ENCODE data around the gene PIGN.

PIGN gene

DNA sequence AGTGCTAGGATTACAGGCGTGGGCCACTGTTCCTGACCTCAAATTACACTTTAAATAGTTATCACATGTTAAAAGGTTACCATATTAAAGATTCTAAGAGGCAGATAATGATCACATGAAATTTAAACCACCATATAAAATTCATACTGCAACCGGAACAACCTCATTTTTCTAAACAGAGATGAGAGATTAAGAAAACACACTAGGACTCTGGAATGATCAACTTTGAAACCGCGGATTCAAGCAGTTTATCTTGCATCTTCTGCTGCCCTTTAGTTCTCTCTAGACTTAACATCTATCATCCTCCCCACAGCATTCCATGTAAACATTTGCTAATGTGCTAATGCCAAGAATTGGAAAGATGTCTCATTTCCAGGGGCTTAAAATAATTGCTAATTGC, 115.8 kb downstream of the PIGN start:
- Histone ChIP-seq H3K27ac (ENCODE audit: insufficient read depth, low read length, poor library complexity, severe bottlenecking) (no peak overlapping the region), H3K36me3 (ENCODE audit: control insufficient read depth, insufficient read depth, low read length) (peaks cover 4% of the 10 kb centered on the region), H3K4me1 (ENCODE audit: control insufficient read depth, insufficient read depth, low read length, poor library complexity, severe bottlenecking) (no peaks in the 10 kb centered on the region), H3K4me3 (ENCODE audit: insufficient read depth, low read depth, low read length, poor library complexity, severe bottlenecking) (no peak overlapping the region), H3K9me3 (ENCODE audit: control insufficient read depth, low read length) (no peaks in the 10 kb centered on the region), H3K27me3 (replicated peaks; ENCODE audit: control insufficient read depth, insufficient read depth, low read length, poor library complexity, severe bottlenecking) (no peaks in the 10 kb centered on the region)
- DNase-seq: no peak

DNA sequence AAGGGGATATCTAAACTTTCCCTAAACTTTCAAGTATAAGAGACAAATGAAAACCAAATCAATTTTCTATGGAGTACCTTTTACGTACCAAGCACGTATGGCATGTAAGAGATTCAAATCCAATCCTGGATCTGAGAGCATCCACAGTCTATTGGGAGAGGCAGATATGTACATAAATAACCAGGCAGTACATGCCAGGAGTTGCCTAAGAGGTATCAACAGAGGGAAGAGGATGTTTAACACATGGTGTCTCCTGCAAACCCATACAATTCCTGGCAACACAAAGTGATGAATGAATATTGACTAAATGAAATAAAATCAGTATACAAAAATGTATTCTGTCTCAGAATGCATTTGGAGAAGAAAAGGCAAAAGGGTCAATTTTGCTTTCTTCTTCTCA, 116.6 kb downstream of the PIGN start:
- Histone ChIP-seq H3K27me3 (replicated peaks; ENCODE audit: control insufficient read depth, insufficient read depth, low read length, poor library complexity, severe bottlenecking) (no peaks in the 10 kb centered on the region), H3K4me1 (ENCODE audit: control insufficient read depth, insufficient read depth, low read length, poor library complexity, severe bottlenecking) (no peaks in the 10 kb centered on the region), H3K4me3 (ENCODE audit: insufficient read depth, low read depth, low read length, poor library complexity, severe bottlenecking) (no peak overlapping the region), H3K9me3 (ENCODE audit: control insufficient read depth, low read length) (no peaks in the 10 kb centered on the region), H3K36me3 (ENCODE audit: control insufficient read depth, insufficient read depth, low read length) (peaks cover 4% of the 10 kb centered on the region), H3K27ac (ENCODE audit: insufficient read depth, low read length, poor library complexity, severe bottlenecking) (no peak overlapping the region)
- DNase-seq: no peak

DNA sequence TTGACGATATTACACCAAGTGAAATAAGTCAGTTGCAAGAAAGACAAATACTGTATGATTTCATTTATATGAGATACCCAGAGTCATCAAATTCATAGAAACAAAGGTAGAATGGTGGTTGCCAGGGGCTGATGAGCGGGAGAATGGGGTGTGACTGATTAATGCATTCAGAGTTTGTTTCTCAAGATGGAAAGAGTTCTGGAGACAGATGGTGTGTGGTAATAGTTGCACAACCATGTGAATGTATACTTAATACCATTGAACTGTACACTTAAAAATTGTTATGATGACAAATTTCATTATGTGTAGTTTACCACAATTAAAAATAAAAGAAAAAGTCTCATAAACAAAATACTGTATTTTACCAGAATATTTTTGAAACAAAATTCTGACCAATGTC, 117.3 kb downstream of the PIGN start:
- H3K36me3 ChIP-seq (ENCODE audit: control insufficient read depth, insufficient read depth, low read length): peaks cover 4% of the 10 kb centered on the region
- no peaks in the 10 kb centered on the region for H3K4me1 ChIP-seq (ENCODE audit: control insufficient read depth, insufficient read depth, low read length, poor library complexity, severe bottlenecking)
- H3K27me3 ChIP-seq (replicated peaks; ENCODE audit: control insufficient read depth, insufficient read depth, low read length, poor library complexity, severe bottlenecking): no peaks in the 10 kb centered on the region
- no peak for DNase-seq
- H3K9me3 ChIP-seq (ENCODE audit: control insufficient read depth, low read length): no peaks in the 10 kb centered on the region
- H3K4me3 ChIP-seq (ENCODE audit: insufficient read depth, low read depth, low read length, poor library complexity, severe bottlenecking): no peak overlapping the region
- H3K27ac ChIP-seq (ENCODE audit: insufficient read depth, low read length, poor library complexity, severe bottlenecking): no peak overlapping the region

DNA sequence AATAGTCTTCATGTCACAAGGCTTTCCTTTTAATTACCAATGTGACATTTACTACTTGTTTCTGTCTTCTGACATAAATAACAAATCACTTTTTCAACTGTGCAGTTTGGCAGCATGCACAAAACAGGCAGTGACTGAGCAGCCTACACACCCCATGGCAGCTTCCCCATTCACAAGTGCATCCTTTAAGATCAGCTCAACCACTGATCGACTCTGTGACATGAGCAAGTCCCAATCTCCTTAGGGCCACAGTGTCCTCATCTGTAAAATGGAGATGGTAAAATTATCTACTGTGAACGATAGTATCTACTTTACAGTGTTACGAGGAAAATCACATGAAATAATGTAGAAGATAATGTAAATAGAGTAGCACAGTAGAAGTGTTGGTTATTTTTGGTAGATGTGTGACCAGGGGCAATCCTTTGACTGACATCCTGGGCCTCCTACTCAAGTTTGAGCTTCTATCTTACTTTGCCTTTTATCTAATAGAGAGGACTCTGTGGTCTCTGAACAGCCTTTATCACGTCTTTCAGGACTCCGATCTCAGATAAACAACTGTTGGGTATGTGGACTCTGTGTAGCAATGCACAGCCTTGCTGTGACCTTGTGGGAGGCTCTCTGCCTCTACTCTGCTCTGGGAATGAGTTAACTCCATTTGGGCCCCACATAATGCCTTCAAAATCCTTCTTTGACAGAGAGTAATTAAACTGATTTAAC, 120.6 kb downstream of the PIGN start:
- H3K36me3 ChIP-seq (ENCODE audit: control insufficient read depth, insufficient read depth, low read length): peaks cover 1% of the 10 kb centered on the region
- no peak overlapping the region for H3K4me3 ChIP-seq (ENCODE audit: insufficient read depth, low read depth, low read length, poor library complexity, severe bottlenecking)
- H3K4me1 ChIP-seq (ENCODE audit: control insufficient read depth, insufficient read depth, low read length, poor library complexity, severe bottlenecking): no peaks in the 10 kb centered on the region
- DNase-seq: no peak
- H3K27me3 ChIP-seq (replicated peaks; ENCODE audit: control insufficient read depth, insufficient read depth, low read length, poor library complexity, severe bottlenecking): no peaks in the 10 kb centered on the region
- H3K27ac ChIP-seq (ENCODE audit: insufficient read depth, low read length, poor library complexity, severe bottlenecking): no peak overlapping the region
- H3K9me3 ChIP-seq (ENCODE audit: control insufficient read depth, low read length): no peaks in the 10 kb centered on the region

DNA sequence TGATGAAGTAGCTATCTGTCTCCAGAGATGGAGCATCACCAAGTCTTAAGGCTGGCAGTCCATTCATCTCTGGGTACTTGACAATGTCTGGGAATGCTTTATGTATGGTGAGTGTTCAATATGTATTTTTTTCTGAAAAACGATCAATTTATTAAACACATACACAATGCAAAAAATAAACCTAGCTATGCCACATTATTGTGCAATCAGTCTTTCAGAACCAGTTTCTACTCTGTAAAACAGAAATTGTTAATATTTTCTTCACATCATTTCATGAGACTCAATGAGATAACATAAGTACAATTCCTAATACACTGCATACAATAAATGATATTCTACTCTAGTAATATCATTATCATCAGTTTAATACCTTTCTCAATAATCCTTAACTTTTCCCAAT, 122.5 kb downstream of the PIGN start:
- no peak overlapping the region for H3K4me3 ChIP-seq (ENCODE audit: insufficient read depth, low read depth, low read length, poor library complexity, severe bottlenecking)
- H3K4me1 ChIP-seq (ENCODE audit: control insufficient read depth, insufficient read depth, low read length, poor library complexity, severe bottlenecking): no peaks in the 10 kb centered on the region
- no peak for DNase-seq
- no peaks in the 10 kb centered on the region for H3K9me3 ChIP-seq (ENCODE audit: control insufficient read depth, low read length)
- H3K36me3 ChIP-seq (ENCODE audit: control insufficient read depth, insufficient read depth, low read length): no peaks in the 10 kb centered on the region
- H3K27ac ChIP-seq (ENCODE audit: insufficient read depth, low read length, poor library complexity, severe bottlenecking): no peak overlapping the region
- H3K27me3 ChIP-seq (replicated peaks; ENCODE audit: control insufficient read depth, insufficient read depth, low read length, poor library complexity, severe bottlenecking): no peaks in the 10 kb centered on the region

DNA sequence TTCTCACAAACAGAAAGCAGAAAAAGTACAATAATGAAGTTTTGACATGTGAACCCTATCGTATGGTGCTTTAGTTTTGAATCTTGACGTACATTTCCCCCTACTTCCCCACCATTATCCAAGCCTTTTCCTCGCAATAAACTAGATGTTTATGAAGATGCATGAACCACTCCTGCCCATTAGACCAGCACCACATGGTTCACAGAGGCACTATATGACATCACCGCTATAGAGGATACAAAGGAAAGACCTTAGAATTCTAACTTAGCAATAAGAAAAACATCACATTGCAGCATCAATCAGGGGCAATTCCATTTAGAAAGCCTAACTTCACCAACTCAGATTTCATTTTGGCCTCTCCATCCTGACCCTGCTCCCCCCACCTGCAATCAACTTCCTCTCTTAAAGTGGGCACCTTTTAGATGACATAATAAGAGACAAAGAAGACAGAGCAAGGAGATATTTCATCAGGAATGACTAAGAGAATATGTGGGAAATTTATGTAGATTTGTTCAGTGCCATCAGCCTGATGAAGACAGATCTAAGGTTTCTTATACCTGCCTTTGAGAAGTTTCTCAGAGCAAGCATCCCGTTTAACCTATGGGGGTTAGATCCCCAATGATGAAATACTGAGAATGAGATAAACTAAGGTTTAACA, 124.9 kb downstream of the PIGN start:
- H3K27ac ChIP-seq (ENCODE audit: insufficient read depth, low read length, poor library complexity, severe bottlenecking): no peak overlapping the region

DNA sequence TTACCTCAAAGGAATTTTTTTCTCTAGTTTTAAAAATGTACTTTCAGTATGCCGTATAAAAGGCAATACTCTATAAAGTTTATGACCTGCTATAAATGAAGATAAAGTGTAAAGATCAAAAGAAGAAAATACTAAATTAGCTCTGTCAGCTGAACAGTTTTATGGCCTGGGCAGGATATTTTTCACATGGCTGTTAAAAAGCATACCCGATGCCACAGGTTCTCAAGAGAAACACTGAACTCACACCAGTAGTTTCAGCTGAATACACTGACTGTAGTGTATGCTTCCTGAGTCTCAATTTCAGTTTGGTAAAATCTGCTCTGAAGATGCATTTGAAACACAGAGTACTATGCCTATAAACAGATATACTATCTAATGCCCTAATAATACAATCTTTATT, 126.0 kb downstream of the PIGN start:
- Histone ChIP-seq H3K27ac (ENCODE audit: insufficient read depth, low read length, poor library complexity, severe bottlenecking) (no peak overlapping the region), H3K4me3 (ENCODE audit: insufficient read depth, low read depth, low read length, poor library complexity, severe bottlenecking) (no peak overlapping the region)

More for the DNA sequence above, 124.9 kb downstream of the PIGN start:
- DNase-seq: no peak
- Histone ChIP-seq H3K36me3 (ENCODE audit: control insufficient read depth, insufficient read depth, low read length) (no peaks in the 10 kb centered on the region), H3K9me3 (ENCODE audit: control insufficient read depth, low read length) (no peaks in the 10 kb centered on the region), H3K4me3 (ENCODE audit: insufficient read depth, low read depth, low read length, poor library complexity, severe bottlenecking) (no peak overlapping the region), H3K27me3 (replicated peaks; ENCODE audit: control insufficient read depth, insufficient read depth, low read length, poor library complexity, severe bottlenecking) (no peaks in the 10 kb centered on the region), H3K4me1 (ENCODE audit: control insufficient read depth, insufficient read depth, low read length, poor library complexity, severe bottlenecking) (no peaks in the 10 kb centered on the region)

DNA sequence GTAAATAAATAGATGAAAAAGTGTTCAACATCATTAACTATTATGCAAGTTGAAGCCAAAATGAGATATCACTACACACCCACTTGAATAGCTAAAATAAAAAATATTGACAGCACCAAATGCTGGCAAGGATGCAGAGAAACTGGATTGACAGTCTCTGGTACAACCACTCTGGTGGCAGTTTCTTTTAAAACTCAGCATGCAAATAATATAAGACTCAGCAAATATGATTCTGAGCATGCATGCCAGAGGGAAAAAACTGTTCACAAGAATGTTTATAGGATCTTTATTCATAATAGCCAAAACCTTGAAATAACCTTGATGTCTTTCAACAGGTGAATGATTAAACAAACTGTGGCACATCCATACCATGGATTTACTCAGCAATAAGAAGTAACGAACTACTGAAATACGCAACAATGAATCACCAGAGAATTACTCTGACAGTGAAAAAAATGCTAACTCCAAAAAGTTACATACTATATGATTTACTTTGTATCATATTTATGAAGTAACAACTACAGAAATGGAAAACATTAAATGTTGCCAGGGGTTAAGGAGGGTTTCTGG, 131.8 kb downstream of the PIGN start:
- Histone ChIP-seq H3K27me3 (replicated peaks; ENCODE audit: control insufficient read depth, insufficient read depth, low read length, poor library complexity, severe bottlenecking) (no peaks in the 10 kb centered on the region), H3K27ac (ENCODE audit: insufficient read depth, low read length, poor library complexity, severe bottlenecking) (no peak overlapping the region), H3K36me3 (ENCODE audit: control insufficient read depth, insufficient read depth, low read length) (no peaks in the 10 kb centered on the region), H3K4me1 (ENCODE audit: control insufficient read depth, insufficient read depth, low read length, poor library complexity, severe bottlenecking) (no peaks in the 10 kb centered on the region), H3K9me3 (ENCODE audit: control insufficient read depth, low read length) (no peaks in the 10 kb centered on the region), H3K4me3 (ENCODE audit: insufficient read depth, low read depth, low read length, poor library complexity, severe bottlenecking) (no peak overlapping the region)
- DNase-seq: no peak

More for the DNA sequence above, 126.0 kb downstream of the PIGN start:
- Histone ChIP-seq H3K36me3 (ENCODE audit: control insufficient read depth, insufficient read depth, low read length) (no peaks in the 10 kb centered on the region), H3K27me3 (replicated peaks; ENCODE audit: control insufficient read depth, insufficient read depth, low read length, poor library complexity, severe bottlenecking) (no peaks in the 10 kb centered on the region), H3K9me3 (ENCODE audit: control insufficient read depth, low read length) (no peaks in the 10 kb centered on the region), H3K4me1 (ENCODE audit: control insufficient read depth, insufficient read depth, low read length, poor library complexity, severe bottlenecking) (no peaks in the 10 kb centered on the region)
- no peak for DNase-seq

DNA sequence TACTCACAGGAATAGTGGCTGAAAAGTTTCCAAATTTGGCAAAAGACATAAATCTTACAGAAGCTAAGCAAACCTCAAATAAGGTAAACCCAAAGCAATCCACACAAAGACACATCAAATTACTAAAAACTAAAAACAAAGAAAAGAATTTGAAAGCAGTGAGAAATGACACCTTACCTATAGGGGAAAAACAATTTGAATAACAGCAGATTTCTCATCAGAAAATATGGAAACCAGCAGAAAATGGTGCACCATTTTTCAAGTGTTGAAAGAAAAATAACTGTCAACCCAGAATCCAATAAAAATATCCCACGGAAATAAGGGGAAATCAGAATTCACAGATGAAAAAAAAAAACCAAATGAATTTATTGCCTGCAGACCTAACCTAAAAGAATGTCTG, 138.6 kb downstream of the PIGN start:
- Histone ChIP-seq H3K4me1 (ENCODE audit: control insufficient read depth, insufficient read depth, low read length, poor library complexity, severe bottlenecking) (no peaks in the 10 kb centered on the region), H3K36me3 (ENCODE audit: control insufficient read depth, insufficient read depth, low read length) (peaks cover 5% of the 10 kb centered on the region), H3K27ac (ENCODE audit: insufficient read depth, low read length, poor library complexity, severe bottlenecking) (no peak overlapping the region), H3K4me3 (ENCODE audit: insufficient read depth, low read depth, low read length, poor library complexity, severe bottlenecking) (no peak overlapping the region), H3K9me3 (ENCODE audit: control insufficient read depth, low read length) (no peaks in the 10 kb centered on the region), H3K27me3 (replicated peaks; ENCODE audit: control insufficient read depth, insufficient read depth, low read length, poor library complexity, severe bottlenecking) (no peaks in the 10 kb centered on the region)
- DNase-seq: no peak

DNA sequence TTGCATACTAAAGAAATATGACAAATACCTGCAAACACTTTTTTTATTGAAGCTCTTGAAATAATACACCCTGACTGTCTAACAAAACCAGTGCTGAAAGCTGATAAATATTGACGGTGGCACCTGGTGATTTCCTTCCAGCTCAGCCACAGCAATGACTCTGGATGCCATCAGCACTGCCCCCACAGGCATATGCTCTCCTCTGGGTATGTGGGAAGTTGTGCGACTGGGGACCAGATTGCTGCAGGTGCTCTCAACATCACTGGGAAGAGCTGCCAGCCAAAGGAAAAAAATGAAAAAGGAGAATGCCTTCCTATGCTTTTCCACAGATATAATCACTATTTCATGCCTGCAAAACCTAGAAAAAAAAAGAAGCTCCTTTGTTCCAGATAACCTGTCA, 141.5 kb downstream of the PIGN start:
- Histone ChIP-seq H3K27ac (ENCODE audit: insufficient read depth, low read length, poor library complexity, severe bottlenecking) (no peak overlapping the region), H3K36me3 (ENCODE audit: control insufficient read depth, insufficient read depth, low read length) (peaks cover 5% of the 10 kb centered on the region), H3K4me3 (ENCODE audit: insufficient read depth, low read depth, low read length, poor library complexity, severe bottlenecking) (no peak overlapping the region), H3K9me3 (ENCODE audit: control insufficient read depth, low read length) (no peaks in the 10 kb centered on the region), H3K4me1 (ENCODE audit: control insufficient read depth, insufficient read depth, low read length, poor library complexity, severe bottlenecking) (no peaks in the 10 kb centered on the region), H3K27me3 (replicated peaks; ENCODE audit: control insufficient read depth, insufficient read depth, low read length, poor library complexity, severe bottlenecking) (no peaks in the 10 kb centered on the region)
- no peak for DNase-seq

All from effector memory CD4-positive, alpha-beta T cell (primary cell).